HuH-7.5 (cell line): ENCODE measurements around the gene SEMA5A.

Experiments used
- DNase-seq: peaks from one replicate; pipeline ENCODE4 v3.0.0; 2011; ENCODE audit warnings: low spot score

SEMA5A gene

DNA sequence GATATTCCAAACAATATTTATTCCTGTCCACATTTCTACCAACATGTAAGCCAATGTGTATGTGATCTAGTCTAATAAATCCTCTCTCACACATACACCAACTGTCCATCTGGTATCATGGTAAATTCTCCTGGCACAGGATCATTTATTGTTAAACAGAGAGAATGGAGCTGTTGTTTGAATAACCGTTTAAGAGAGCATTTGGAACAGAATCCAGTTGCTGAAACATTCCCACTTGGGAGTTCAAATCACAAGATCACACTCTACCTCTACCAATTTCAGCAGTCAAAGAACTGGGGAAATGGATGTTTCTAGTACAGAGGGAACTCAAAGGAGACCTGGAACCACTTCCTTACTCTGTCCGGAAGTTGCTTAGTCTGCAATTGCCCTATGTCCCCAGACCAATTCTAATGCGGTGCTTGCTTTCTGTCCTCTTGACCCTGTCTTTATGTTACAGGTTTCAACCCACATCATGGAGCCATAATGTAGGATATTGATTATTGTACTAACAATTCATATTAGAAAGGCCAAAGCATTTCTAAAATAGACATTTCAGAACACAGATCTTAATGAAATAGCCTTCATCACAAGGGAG lies 488.4 kb downstream of the SEMA5A start:
- DNase-seq: no peak

DNA sequence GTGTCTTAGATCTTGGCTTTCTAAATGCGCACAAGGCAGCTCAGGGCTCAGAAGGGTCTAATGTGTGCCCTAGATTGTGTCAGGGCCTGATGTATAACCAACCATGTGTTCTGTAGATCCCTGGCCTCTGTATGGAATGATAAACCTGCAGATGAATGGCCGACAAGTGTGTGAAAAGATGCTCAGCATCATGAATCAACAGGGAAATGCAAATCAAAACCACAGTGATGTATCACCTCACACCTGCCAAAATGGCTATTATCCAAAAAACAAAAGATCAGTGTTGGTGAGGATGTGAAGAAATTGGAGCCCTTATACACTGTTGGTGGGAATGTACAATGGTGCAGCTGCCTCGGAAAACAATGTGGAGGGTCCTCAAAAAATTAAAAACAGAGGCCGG lies 489.8 kb downstream of the SEMA5A start:
- DNase-seq: no peak

DNA sequence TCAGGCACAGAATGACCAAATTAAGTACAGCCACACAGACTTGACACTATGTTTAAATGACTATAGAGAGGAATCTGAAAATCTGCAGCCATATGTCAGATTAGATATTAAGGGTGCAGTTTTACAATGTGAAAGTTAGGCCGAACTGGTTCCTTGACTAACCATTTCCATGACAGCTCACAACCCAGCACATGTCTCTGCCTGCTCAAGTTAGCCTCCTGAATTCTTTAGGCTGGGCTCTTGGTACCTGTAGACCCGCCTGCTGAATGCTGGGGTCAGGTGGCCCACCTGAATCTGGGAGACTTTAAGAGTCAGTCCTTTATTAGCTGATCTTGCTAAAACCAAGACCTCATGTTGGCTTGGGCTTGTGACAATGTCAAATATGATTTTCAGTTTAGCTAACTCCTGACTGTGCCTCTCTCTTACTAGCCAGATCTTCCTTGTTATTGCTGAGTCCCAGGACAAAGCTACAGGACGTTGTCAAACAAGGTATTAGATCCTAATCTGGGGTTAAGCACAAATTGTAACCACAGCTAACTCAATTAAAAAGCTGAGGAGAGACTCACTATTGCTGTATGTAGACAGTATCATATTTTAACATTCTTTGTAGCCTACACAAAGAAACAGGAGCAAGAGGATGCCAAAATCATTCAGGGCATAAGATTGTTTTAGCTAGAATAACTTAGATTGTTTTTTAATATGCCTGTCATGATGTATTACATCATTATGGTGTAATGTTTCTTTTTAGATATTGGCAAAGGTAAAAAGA lies 490.9 kb downstream of the SEMA5A start:
- DNase-seq: no peak

DNA sequence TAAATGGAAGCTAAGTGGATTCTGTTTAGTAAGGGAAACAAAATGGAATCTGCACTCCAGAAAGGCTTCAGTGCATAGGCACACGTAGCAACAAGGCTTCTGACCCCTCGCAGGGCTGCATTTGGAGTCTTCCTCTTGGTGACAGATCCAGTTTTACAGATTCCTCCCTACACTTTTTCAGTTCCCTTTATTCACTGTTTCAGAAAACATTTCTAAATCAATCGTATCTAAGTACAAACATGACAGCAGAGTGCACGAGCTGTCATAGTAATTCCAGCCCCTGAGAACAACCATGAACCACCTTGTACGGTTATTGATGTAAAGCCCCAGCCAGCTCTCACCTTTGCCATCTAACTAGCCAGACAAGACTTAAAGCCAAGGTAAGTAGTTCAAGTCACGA lies 491.6 kb downstream of the SEMA5A start:
- no peak for DNase-seq

DNA sequence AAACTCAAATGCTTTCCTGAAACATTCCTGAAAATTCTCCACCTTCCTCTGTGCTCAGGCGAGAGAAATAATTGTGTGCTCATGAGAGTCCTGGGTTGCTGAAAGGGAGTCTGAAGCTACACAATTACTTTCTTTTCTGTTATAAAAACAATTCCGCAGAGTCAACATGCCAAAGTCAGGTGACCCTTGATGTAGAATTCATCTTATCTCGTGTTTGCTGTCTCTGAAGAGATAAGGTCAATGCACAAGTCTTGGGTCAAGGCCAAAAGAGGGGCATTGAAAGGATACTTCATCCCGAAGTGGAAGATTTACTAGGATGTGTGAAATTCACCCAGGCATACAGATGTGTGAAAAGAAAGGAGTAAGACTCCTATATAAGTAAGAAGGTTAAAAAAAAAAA lies 493.5 kb downstream of the SEMA5A start:
- DNase-seq: no peak

DNA sequence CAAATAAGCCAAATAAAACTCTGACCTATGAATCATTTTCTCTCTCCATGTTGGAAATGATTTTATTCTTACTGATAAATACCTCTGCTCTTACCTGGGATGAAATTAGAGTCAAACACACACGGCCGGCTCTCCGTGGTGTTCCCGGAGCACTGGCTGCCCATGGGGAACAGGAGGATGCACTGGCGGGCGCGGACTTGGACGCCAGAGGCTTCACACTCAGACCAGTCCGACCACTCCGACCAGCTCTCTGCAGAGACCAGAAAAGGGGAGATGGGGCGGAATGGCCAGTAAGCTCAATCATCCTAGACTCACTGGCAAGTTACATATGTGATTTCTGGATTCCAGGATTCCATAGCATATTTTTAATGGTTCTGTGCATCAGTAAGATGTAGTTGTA lies 494.1 kb downstream of the SEMA5A start:
- DNase-seq: no peak

DNA sequence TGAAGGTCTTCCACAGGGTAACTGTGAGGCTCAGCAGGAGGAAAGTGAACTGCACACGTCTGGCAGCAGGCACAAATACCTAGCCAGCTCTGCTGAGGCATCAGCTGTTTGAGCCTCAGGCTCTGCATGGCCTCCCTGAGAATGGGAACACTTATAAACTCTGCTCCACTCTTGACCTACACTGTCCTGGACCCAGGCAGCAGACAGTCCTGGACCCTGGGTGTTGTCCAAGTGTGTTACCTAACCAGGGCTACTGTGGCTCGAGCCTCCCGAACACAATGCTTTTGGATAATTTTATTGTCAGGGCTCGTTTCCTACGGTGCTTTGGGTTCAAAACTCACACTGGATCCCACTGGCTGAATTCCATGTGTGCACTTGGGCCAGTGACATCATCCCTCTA lies 497.9 kb downstream of the SEMA5A start:
- DNase-seq: no peak

DNA sequence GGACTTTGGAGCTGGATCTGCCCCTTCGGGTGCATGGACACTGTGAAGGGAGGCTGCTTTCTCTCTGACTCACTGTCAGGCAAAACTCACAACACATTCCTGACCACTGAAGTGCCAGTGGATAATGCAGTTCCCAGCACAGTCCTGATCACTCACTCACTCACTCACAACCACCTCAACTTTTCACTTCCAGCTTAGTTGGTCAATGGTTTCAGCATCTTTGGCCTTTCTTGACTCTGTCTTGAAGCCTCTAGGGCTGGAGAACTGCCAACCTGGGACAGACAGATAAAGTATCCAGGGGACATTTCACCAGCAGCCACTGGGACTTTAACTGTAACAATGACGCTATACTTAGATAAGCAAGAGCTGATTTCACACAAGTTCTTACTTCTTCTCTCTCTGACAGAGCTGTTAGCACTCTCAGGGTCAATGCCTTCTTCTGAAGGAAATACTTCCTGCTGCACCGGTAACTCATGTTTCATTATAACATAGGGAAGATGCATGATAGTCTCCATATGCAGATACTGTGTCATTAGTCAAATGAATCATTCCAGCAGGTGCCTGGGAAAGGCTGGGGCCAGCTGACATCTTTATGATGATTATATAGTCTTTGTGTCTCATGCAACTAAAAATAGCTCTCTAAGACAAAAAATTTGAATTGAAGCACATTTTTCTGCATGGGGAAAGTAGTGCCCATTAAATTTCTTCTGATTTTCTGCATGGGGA lies 499.0 kb downstream of the SEMA5A start:
- no peak for DNase-seq

DNA sequence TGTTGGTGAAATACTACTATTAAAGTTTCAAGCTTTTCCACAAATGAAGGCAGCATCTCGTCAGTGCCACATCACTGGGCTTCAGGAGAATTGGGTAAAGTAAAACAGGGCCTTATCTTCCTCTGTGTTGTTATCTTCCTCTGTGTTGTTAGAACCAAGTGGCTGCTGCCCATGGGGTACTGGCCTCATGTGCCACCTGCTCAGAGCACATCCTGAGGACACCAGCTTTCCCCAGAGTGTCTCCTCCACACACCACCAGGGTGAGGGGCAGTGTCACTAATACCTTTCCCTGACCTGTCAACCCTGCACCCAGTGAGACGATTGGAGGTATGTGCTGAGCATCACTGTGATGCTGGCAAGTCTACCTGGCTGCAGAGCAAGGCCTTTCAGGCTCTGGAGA lies 499.9 kb downstream of the SEMA5A start:
- DNase-seq: no peak

DNA sequence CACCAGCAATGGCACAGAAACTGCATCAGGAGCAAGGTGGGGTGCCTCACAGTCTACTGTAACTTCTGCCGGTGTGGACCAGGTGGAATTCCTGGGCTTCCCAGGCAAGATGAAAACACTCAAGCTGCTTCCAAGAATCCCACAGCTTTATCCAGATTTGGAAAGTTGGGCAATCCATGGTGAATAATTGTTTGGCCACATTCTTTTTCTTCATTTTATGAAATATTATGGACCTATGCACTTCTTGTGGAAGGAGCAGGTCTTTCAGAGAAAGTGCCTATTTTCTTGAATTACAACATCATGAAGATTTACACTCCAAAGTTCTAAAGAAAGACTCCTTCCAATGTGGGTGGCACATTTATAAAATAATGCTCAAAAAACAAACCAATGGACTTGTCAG lies 503.6 kb downstream of the SEMA5A start:
- DNase-seq: no peak

DNA sequence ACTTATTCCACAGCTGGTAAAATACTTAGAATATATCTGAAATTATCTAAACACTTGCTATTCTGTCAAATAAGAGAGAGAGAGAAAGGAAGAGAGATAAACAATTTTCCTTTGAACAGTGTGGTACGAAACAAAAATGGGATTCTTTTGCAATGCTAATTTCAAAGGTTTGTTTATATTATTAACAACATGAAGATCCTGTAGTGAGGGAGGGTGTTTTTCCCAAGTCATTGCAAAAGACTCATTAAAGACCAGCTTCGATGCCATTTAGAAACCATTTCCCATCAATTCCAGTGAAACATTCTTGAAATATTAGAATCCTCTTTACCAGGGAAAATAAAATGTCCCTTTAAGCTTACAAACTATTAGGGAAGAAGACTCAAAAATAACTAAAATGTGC lies 505.4 kb downstream of the SEMA5A start:
- no peak for DNase-seq

DNA sequence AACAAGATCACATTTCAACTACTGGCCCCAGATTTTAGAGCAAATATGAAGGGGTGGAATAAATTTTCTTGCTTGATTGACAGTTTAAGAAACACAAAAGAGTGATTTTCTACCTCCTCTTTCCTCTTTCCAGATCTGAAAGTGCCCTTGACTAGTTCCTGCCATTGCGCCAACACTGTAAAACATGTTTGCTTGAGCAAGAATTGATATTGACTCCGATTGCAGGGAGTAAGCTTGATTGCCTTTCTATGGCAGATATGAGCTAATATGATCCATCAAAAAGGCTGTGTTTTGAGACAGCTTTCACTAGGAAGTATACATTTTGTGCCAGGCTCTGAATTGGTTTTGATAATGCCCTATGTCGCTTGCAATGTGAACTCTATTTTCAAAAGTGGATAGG lies 508.8 kb downstream of the SEMA5A start:
- DNase-seq: no peak

DNA sequence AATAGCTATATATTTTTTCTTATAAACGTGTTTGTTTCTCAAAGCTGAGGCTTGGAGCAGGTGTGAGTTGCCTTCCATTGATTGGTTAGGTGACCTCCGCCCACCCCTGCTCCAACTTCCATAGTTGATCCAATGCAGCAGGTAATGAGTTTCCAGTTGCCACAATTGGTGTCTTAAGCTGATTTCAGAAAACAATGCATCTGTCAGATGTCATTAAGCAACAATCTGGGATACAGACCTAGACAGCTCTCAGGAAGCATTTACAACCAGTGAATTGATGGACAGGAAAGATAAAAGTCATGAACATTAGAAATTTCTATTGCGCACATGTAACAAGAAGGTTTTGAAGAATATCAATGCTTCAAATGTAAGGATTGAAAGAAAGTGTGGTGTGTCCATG lies 510.5 kb downstream of the SEMA5A start:
- DNase-seq: no peak

DNA sequence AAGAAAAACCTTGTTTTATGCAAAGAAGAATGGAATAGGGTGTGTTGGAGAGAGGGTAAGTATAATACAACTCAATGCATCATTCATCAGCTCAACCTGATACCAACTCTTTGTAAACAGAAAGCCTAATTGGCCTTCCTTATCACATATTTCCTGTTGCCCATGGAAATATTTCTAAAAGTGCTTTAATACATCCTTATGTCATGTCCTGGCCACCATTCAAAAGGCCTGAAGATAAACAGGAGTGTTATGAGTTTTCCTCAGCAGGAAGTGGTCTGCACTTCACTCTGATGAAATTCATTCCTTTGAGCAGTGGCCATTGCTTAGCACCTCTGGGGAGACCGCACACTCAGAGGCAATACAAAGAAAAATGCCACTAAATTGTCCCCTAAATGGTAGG lies 511.2 kb downstream of the SEMA5A start:
- DNase-seq: no peak

DNA sequence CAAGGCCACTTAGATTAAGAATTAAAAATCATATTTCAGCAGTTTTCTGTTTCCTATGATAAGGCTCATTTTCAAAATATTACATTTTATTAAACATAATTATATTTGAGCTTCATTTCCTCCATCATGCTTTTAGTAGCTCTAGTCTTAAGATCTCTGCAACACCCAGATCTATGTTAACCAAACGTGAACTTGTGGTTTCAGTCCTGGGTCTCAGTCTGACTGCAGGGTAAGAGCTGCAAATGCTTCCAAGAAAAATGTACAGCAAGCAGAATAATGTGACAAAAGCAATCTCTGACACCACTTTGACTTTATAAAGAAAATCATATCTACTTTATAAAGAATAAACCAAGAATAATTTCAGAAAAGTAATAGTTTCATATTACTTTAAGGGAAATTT lies 512.4 kb downstream of the SEMA5A start:
- no peak for DNase-seq

DNA sequence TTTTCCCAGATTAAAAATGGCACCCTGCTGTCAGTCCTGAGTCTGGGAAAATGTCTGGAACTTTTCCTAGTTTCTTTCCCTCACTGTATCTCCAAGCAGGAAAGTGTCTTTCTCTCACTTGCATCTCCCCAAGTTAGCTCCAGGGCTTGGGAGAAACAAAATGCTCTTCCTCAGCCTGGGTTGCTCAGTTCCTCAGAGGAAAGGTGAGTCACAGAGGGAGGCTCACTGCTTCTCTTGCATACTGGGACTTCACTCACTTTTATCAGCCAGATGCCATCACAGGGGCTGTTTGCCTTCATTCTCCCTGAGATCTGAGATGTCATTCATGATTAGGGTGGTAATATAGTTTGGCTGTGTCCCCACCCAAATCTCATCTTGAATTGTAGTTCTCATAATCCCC lies 519.9 kb downstream of the SEMA5A start:
- DNase-seq: no peak

DNA sequence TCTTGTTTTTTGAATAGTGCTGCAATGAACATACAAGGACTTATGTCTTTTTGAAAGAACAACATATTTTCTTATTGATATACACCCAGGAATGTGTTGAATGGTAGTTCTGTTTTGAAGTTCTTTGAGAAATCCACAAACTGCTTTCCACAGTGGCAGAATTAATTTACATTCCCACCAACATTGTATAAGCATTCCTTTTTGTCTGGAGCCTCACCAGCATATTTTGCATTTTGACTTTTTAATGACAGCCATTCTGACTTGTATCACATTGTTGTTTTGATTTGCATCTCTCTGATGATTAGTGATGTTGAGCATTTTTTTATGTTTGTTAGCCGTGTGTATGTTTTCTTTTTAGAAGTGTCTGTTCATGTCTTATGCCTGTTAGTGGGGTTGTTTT lies 524.9 kb downstream of the SEMA5A start:
- no peak for DNase-seq

DNA sequence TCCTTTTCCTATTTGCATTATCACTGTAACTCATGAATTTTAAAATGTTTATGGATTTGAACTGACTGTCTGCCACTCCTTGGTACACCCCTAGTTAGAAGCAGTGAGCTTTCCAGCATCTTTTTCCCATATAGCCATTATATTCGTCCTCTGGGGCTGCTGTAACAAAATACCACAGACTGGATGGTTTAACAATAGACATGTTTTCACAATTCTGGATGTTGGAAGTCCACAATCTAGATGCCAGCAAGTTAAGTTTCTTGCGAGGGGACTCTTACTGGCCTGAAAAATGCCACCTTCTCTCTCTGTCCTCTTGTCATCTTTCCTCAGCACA lies 530.0 kb downstream of the SEMA5A start:
- DNase-seq: no peak

DNA sequence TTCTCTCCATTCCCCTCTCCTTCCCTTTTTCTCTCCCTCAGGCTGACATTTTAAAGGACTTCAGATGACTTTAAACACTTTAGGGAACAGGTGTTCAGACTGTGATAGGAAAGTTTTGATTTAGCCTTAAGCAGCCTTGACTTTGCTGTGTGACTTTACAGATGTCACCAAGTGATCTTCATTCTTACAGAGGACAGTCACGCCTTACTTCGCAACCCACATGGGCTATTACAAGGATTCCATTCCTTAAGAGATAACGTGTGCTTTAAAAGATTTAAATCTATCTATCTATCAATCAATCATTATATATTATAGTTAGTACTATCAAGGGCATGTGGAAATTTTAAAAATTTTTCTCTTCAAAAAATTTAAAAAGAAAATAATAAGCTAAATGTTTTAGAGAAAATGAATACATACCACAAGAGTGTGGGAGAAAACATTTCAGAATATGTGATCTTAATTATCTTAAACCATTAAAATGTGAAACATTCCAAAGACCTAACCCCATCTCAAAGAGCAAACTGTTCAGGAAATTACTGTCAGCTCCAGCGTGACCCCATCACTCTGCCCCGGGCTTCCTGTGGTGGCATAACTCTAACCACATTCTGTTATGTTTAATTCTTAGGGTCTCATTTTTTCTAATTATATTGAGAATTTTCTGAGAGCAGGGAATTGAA lies 530.5 kb downstream of the SEMA5A start:
- no peak for DNase-seq

DNA sequence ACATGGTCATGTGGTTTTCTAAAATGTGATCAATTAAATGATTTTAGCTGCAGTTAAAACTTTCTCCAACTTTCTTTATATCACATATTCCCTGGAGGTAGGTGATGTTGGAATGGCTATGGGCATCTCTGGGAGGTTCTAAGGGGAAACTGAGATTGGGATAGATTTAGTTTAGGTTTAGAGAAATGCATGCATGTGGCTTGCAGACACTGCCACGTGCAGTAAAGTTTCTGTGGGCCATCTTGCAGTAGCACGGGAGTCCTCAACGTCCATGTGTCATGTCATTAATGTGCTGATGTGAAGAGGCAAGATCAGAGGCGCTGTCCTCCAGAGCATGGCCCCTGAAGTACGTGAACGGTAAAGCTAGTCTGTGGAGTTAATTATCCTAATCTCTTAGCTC lies 532.7 kb downstream of the SEMA5A start:
- DNase-seq: no peak

DNA sequence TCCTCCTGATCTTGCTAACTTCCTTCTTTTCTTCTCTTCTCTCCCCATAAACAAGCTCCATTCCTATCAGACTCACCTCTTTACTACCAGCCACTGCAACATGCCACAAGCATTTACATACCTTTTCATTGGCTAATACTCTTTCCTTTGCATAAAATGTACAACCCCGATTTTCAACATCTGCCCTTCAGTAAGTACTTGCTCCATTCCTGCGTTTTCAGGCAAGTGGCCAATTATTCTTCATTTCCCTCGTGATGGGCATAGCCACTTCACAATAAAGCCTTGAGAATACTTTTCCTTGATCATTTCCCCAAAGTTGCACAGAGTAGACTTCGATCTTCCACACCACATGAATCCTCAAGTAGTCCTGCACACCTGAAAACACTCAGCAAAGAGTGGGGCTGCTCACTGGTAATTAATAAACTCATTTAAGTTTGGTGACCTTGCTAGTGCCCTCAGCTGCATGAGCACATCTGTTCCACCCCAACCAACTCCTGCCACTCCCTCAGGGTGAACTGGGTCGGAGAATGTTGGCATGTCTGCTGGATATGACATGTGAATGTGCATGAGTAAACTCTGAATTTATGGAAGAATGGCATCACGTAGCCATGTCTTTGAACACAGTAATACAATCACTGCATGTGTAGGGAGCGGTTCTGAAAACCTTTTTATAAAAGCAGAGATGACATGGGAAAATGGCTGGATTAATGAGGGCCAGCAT lies 535.8 kb downstream of the SEMA5A start:
- no peak for DNase-seq

DNA sequence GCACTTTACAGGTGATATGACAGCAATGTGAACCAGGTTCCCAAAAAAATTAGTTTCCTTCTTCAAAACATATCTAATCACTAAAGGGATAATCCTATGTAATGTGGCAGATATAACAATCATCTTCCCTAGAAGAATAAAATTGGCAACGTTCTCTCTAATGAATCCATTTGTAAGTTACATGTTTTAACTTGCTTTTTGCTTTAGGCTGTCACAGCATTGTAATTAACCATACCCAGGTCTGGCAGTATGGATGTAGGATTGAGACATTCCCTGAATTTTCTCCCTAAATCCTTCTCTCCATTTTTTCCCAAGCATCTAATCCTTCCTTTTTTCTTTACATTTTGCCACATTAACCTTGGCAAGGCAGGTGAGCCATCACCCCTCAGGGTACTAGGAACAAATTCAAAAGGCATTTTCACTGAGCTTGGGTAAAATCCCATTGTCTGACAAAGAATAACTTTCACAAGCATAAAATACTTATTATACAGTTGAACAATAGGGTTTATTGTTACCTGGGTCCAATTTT lies 548.3 kb downstream of the SEMA5A start:
- no peak for DNase-seq
